GM19397 (cell line): Measurements from ENCODE around the gene ZNF579.

Experiments used
- ATAC-seq: cut with Tn5 transposase; IDR thresholded peaks from one replicate; pipeline ENCODE4 v1.9.1; 2021; ENCODE audit warnings: mild to moderate bottlenecking, moderate library complexity; ENCODE audit not compliant: unreplicated experiment

ZNF579 gene

DNA sequence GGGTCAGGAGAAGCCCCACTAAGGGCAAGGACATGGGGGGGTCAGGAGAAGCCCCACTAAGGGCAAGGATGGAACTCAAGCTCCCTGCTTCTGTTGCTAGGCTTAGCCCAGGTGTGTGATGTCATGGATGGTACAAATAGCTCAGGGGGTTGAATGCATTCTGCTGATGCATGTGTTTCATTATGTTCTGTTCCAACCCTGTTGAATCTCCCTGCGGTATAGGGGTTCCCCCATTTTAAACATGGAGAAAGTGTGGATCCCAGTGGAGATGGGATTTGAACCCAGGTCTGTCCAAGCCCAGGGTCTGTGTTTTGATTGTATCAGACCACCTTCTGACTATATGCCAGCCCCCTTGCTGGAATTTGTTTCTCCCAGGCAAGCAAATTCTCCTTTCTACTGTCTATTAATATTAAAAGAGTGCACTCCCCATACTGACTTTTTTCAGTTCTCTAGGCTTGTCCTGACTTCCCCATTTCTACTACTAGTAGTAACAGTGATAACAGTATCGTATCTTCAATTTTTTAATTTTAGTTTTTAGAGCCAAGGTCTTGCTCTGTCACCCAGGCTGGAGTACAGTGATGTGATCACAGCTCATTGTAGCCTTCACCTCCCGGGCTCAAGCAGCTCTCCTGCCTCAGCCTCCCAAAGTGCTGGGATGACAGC is 31.5 kb upstream of the ZNF579 start:
- no peak for ATAC-seq

DNA sequence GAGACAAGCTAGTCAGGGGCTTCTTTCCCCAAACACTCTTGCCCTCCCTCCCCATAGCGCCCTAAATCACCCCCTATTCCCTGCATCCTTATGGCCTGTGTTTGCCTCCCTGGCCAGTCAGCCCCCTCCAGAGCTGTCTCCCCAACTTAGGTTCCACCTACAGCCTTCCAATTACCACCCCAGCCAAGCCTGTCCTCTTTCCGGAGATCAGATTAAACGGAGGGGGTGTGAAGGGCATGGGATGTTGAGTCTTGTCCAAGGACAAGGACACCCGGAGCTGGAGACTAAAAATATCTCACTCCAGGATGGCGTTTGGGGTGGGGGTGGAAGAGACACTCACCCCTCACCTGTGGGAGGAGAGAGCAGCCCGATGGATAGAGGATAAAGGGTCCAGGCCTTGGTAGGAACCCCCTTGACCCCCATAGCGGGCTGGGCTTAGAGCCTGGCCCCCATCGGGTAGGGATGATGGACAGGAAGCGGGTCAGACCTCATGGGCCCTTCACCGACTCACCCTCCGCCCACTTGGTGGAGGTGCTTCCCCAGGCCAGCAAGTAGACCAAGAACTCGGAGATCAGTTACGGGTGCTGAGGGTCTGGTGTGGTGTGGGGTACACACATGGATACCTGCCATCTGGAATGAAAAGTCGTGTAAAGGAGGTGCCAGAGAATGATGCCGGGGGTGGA is 30.8 kb upstream of the ZNF579 start:
- ATAC-seq = no peak

DNA sequence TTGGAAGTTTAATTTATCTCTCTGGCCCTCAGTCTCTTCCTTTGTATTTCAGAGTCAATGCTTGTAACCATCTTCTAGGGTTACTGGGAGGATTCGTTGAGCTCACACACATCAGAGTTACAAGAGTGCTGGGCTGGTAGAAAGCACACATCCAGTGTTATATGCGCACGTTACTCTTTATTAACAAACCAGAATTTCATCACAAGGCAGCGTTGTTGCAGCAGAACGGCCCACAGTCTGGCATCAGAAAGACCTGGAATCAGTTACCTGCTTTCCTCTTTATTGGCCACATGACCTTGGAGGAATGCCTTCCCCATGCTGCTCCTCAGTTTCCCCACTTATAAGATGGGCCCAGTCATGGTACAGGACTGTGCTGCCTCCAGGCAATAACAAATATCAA is 28.7 kb upstream of the ZNF579 start:
- ATAC-seq = no peak

DNA sequence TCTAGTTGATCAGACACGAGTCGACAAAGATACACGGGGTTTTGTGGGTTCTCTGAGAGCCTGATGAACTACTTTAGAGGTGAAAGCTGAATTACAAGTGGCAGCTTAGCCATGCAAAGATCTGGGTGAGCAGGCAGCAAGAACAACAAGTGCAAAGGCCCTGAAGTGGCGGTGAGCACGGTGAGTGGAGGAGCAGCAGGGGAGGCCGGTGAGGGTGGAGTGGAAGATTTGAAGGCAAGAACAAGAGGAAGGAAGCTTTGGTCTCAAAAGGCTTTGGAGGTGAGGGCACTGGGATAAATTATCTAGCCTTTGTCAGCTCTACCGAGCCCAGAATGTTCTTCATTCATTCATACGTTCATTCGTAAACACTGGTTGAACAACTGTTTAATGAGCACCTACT is 26.2 kb upstream of the ZNF579 start:
- no peak for ATAC-seq

DNA sequence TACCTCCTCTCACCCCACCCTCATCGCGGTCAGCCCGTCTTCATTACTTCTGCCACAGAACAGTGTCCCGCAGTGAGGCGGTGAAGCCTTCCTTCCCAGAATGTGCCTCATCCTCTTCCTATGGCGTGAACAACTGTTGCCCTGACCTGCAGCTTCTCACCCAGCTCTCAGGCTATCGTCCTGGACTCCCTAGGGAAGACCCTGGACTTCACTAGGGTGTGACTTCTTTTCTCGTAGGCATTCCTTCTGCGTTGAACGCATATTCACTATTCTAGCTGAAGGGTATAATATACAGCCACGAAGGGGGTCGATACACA is 25.8 kb upstream of the ZNF579 start:
- no peak for ATAC-seq

DNA sequence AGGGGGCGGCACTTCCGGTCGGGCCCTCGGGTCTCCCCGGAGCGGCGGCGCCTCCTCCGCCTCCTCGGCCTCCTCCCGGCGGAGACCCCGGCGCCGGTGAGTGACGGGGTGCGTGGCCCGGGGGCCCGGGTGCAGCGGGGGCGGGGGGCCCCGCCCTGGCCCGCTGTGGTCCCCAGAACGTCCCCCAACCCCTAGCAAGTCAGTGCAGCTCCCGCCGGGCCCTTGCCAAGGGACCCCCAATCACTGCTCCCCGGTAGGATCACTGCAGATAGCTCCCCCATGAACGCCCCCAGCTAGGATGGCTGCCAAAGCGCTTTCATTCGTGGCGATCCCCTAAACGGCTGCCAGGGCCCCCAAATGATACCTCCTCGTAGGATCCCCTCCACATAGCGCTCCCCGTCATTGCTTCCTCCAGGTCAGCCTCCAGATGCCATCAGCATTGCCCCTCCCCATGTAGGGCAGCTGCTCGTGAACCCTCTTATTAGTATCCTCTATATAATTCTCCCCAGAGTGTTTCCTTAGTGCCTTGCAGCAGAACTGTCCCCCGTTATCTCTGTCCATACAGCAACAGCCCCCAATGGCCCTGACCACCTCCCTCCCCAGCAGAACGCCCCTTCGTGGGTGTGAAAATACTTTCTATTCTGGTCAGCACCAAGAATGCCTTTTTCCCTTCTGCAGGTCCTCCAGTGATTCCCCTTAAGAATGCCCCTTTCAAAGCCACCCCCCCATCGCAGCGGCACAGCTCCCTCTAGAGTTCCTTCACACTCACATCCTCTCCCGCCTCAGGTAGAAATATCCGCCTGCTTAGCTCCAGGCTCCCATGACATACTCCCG is 25.2 kb upstream of the ZNF579 start, which contains the start of gene ZNF865:
ZNF865 (plus strand) TSS at position 11 of the 834 bp plus-strand sequence. CDS start 7,972 bp downstream, outside the sequence.
- peak; percentile 17 for ATAC-seq

DNA sequence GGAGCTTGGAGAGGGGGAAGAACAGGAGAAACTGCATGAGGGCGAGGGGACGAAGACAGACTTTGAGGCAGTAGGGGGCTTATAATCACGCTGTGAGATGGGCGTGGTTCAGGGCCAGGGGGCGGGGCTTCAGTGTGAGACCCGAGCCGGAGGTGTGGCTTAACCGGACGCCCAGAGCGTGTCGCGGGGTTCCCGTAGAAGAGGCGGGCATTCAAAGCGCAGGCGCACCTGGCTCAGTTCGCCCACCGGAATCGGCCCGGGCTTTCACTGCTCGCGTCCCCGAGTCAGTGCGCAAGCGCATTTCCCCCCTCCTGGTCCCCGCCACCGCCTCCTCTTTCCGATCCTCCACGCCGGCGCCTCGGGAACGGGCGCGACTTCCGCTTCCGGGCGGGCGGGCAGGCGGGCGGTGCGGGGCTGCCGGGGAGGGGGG is 24.6 kb upstream of the ZNF579 start:
- ATAC-seq = peak; percentile 69

DNA sequence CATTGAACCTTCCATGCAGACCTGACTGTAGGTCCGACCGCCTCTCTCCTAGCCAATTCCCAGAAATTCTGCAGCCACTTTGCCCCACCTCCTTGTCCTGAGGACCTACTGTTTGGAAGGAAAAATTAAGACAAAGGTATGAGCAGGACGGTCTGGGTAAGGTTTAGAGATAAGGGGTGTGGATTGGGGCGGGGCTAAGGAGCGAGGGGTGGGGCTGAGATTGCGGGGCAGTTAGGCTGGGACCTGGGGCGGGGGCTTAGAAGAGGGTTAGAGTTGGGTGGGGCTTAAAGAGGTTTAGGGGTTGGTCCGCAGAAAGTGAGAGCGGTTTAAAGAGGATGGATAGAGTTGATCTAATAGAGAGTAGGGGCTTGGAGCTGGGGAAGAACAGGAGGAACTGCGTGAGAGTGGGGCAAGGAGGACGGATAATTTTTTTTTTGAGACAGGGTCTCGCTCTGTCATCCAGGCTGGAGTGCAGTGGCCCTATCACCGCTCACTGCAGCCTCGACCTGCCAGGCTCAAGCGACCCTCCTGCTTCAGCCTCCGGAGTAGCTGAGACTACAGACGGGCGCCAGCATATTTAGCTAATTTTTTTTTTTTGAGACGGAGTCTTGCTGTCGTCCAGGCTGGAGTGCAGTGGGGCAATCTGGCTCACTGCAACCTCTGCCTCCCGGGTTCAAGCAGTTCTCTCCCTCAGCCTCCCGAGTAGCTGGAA is 23.1 kb upstream of the ZNF579 start:
- no peak for ATAC-seq

DNA sequence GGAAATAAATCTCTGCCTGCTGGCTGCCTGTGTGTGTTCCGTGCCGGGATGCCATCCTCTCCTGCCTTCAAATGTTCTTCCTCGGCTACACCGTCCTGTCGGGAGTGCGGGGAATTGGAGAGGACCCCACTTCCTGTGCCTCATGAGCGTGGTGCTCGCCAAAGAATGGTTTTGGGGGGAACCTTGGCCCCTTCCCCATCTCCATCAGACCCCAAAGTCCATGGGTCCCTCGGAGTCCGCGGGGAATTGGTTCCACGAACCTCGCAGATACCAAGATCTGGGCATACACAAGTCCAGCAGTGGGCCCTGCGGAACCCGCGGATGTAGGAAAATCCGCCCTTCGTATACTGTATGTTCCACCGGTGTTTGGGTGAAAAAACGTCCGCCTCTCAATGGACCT is 22.5 kb upstream of the ZNF579 start:
- no peak for ATAC-seq

DNA sequence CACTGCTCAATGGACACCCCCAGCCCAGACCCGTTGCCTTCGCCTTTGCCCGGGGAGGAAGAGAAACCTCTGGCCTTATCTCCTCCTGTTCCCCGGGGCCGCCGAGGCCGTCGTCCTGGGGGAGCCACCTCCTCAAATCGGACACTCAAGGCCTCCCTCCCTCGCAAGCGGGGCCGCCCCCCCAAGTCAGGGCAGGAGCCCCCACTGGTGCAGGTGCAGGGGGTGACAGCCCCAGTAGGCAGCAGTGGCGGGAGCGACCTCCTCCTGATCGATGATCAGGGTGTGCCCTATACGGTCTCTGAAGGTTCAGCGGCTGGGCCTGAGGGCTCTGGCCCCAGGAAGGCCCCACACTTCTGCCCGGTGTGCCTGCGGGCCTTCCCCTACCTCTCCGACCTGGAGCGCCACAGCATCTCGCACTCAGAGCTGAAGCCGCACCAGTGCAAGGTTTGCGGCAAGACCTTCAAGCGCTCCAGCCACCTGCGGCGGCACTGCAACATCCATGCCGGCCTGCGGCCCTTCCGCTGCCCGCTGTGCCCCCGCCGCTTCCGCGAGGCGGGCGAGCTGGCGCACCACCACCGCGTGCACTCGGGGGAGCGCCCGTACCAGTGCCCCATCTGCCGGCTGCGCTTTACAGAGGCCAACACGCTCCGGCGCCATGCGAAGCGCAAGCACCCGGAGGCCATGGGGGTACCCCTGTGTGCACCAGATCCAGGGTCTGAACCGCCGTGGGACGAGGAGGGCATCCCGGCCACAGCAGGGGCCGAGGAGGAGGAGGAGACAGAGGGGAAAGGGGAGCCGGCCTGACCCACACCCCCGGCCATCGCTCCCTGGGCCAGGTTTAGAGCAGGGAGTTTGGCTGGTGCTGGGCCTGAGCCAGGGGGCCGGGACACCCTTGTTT is 21.7 kb upstream of the ZNF579 start:
- ATAC-seq = no peak

DNA sequence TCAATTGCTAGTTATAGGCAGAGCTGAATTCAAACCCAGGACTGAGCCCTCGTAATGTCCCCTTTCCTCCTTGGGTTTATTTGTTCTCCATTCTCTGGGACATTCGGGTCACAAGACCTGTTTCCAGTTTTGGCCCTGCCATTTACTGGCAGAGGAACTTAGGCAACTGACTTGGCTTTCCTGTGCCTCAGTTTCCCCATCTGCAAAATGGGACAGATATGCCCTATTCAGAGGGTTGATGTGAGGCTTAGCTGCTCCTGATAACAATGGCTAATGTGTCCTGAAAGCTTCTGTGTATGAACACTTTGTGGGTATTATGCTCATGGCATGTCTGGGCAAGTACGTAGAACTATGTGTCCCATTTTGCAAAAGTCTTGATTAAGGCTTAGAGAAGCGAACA is 20.4 kb upstream of the ZNF579 start:
- no peak for ATAC-seq

DNA sequence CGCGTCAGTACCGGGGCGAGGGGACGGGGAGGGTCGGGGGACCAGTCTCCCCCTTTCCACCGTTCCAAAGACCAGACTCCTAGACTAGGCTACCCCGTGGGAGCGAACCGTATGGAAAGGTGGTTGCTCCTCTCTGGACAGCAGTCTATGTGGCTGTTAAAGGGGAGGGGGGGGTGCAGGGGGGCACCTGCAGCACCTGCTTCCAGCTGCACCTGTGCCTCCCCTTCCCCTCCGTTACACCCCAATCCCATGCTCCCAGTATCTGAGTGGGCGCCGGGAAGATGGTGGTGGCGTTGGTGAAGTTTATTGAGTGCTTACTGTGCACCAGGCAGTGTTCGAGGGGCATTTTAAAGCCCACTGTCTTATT is 20.0 kb upstream of the ZNF579 start:
- no peak for ATAC-seq

DNA sequence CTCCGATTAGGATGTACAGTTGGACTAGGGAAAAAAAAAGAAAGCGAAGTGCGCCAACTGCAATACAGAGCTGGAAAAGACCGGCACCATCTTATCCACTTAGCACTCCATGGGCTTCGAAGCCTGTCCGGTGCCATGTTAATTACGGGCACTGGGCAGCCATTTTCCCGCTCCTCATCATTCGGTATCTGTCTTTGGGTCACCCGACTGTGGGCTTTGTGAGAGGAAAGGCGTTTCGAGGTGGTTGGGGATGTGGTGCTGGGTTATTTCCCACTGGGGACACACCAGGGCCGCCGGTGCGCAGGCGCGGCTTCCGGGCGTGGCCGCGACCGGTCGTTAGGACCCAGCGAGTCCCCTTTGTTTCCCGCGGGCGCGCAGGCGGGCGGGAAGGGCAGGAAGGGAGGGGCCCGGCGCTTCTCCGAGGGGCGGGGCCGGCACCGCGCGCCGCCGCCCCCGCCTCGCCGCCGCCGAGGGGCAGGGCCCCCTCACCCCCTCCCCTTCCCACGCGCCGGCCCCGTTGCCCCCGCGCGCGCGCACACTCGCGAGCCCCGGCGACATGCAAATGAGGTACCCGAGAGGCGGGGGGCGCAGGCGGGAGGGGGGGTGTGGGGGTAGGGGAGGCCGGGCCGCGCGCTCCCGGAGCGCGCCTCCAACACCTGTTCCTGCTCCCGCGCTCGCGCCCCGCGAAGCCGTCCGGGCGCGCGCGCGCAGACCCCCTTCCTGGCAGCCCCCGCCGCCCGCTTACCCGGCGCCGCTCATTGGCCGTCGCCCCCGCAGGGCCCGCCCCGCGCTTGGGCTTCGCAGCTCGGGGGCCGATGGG is 19.4 kb upstream of the ZNF579 start, which contains the start of gene ZNF524:
ZNF524 (plus strand) TSS at position 447 of the 820 bp plus-strand sequence. CDS start 1,825 bp downstream, outside the sequence.
- peak; percentile 43 for ATAC-seq

DNA sequence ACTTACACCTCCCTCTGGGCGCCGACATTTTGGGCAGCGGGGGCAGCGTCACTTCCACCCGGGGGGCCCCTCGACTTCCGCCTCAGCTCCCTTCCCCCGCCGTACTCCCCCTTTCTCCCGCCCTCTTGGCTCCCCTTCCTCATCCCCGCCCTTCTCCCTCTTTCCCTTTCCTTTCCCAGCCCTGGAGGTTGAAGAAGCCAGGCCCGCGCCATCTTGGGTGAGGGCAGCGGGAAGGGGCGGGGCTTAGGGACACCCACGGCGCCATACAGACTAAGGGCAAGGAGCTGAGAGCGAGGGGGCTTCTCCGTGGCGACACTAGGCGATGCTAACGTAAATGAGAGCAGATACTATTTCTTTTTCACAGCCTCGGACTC is 18.8 kb upstream of the ZNF579 start, which contains the start of gene FIZ1:
FIZ1 (minus strand) TSS at position 50 of the 374 bp plus-strand sequence. CDS start 1,652 bp downstream, outside the sequence.
- ATAC-seq = peak; percentile 52

DNA sequence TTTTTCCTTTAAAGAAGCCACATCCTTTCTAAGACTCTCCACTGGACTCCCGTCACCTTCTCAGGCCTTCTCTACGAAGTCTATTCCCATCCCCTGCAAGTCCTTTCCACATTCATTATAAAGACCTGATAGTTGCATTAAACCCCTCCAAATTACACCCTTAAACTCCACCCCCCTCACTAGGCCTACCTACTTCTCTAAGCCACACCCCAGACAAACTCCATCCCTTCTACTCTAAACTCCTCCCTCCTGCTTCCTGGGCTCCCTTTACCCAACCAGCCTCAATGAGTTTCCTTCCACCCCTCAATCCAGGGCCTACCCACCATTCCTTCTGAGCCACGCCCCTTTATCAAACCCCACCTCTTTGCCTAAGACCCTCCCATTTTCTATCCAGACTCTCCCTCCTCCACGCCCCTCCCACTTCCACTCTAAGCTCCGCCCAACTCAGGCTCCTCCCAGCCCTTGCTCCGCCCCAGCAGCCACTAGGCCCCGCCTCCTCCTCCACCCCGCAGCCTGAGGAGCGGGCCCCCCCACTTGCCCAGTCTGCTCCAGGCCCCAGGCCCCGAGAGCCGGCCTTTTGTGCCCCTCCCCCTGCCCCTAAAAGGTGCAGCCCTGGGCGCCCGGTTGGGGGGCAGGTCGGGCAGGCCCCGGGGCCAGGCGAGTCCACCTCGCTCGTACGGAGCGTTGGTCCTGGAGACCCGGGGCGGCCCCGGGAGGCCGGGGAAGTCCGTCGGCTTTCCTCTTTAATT is 18.2 kb upstream of the ZNF579 start:
- peak; percentile 43 for ATAC-seq

DNA sequence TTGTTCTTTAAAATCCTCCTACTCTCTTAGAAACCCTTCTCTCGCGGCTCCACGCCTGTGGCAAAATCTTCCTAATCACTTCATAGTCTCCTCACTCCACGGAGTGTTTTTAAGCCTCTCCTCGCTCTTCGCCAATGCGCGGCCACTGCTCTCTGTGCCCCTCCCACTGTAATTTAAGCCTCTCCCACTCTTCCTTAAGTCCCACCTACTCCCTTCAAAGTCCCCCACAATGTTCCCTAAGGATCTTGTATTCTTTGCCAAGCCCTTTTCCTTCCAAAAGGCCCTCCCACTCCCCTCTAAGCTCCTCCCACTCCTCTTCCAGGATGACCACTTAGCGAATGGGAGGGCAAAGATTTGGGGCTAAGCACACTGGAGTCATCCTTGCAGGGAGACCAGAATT is 17.4 kb upstream of the ZNF579 start:
- ATAC-seq = no peak

DNA sequence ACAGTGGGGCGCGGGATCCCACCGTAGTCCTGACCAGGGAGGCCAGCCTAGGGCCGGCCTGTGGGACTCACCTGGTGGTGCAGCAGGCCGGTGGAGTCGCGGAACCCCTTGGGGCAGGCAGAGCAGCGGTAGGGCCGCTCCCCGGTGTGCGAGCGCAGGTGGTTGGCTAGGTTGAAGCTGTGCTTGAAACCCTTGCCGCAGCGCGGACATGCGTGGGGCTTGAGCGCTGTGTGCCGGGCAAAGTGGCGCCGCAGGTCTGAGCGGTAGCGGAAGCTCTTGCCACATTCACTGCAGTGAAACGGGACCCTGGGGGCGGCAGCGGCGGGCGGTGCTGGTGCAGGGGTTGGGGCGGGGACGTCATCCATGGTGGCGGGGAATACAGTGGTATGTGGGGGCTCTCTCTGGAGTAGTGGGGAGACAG is 16.9 kb upstream of the ZNF579 start:
- ATAC-seq = no peak

DNA sequence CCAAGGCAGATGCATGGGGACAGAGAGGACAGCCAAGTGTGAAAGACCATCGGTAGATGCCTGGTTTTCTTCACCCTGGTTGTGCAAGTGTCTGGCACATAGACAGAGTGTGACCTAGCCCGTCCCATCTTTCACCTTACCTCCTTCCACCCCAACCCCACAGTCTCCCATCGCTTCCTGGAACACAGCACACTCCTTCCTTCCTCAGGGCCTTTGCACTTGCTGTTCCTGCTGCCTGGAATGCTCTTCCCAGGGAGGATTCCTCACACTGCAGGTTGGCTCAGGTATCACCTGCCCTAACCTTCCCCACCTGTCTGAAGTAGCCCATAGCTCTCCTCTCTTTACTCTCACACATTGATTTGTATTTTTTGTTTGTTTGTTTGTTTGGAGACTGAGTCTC is 15.7 kb upstream of the ZNF579 start:
- ATAC-seq = no peak
